ENCODE measurements around the gene EMB.
"Not testable (repeated sequence)": the region's sequence is repeated elsewhere in the genome, so short reads cannot be mapped to it uniquely, and the experiment has no call there.

The EMB gene, protein sequence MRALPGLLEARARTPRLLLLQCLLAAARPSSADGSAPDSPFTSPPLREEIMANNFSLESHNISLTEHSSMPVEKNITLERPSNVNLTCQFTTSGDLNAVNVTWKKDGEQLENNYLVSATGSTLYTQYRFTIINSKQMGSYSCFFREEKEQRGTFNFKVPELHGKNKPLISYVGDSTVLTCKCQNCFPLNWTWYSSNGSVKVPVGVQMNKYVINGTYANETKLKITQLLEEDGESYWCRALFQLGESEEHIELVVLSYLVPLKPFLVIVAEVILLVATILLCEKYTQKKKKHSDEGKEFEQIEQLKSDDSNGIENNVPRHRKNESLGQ

DNA sequence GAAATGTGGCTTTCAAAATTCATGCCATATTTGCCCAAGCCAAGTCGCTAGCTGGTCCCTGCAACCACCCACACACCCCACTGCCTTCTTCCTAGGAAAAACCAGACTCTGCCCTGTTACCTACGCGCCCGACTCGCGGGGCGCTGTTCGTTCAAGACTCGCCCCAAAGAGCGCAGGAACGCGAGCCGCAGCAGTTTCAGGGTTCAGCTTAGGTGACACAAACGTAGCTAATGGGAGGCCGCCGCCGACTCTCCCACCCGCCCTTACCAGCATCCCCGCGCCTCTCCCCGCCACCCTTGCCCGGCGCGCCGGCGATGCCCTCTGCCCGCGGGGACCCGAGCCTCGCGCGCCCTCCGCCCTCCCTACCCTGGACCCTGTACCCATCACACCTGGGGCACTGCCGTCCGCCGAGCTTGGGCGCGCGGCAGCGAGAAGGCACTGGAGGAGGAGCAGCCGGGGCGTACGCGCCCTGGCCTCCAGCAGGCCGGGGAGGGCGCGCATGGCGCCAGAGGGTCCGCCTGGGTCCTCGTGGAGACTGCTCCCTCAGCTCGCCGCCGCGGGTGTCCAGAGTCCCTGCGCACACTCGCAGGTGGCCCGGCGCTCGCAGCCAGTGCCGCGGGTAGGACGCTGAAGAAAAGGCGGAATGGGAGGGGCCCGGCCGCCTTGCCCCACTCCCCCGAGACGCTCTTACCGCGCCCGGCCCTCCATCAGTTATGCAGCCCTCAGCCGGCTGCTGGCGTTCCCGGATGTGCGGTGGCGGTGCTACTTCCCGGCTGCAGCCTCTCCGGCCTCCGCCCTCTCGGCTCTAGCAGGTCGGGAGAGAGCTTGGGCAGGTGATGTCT, at the start of gene EMB:
TSS of gene EMB (minus strand) at position 638 of the 842 bp plus-strand sequence. CDS start at position 501, 137 bp downstream.
- peak; percentile 48 for DNase-seq (ENCODE audit: low spot score)

DNA sequence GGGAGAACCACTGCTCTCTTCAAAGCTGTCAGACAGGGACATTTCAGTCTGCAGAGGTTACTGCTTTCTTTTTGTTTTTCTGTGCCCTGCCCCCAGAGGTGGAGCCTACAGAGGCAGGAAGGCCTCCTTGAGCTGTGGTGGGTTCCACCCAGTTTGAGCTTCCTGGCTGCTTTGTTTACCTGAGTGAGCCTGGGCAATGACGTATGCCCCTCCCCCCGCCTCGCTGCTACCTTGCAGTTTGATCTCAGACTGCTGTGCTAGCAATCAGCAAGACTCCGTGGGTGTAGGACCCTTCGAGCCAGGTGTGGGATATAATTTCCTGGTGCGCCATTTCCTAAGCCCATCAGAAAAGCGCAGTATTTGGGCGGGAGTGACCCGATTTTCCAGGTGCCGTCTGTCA, 48.4 kb upstream of the EMB start:
- DNase-seq (ENCODE audit: low spot score): not testable (repeated sequence)

DNA sequence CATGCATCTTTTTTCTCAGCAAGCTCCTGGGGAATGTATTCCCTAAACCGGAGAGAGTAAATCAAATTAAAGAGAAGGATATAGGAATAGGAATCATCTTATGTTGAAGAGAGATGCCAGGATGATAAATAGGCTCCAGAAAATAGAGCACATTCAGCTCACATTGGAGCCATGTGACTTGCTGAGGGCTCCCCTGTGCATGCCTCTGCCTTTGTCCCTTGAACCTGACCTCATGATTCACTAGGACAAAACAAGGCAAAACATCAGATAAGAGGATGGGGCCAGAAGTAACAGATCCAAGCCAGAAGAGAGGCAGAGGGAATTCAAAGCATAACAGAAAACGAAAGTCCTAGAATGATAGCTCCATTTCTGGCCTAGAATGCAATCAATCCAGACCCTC, 37.7 kb upstream of the EMB start:
- not testable (repeated sequence) for DNase-seq (ENCODE audit: low spot score)

DNA sequence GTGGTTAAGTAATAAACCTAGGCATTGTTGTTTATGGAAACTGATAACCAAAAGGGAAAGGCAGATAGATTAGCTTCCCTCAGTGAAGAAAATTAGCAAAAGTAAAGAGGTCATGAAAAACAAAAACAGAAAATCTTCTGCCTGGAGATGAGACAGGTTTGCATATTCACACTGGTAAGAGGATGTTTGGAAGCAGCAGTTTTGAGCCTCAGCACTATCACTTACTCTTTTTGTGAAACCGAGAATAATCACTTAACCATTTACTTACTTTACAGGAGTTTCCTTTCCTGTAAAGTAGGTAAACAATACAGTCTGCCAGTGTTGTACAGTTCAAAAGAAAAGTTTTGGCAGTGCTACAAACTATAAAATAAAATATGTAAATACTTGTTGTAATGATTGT, 35.5 kb upstream of the EMB start:
- DNase-seq (ENCODE audit: low spot score): no peak

DNA sequence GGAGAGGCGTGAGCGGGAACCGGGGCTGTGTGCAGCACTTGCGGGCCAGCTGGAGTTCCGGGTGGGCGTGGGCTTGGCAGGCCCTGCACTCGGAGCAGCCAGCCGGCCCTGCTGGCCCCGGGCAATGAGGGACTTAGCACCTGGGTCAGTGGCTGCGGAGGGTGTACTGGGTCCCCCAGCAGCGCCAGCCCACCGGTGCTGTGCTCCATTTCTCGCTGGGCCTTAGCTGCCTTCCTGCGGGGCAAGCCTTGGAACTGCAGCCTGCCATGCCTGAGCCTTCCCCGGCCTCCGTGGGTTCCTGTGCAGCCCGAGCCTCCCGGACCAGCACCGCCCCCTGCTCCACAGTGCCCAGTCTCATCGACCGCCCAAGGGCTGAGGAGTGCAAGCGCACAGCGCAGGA, 23.9 kb upstream of the EMB start:
- not testable (repeated sequence) for DNase-seq (ENCODE audit: low spot score)

DNA sequence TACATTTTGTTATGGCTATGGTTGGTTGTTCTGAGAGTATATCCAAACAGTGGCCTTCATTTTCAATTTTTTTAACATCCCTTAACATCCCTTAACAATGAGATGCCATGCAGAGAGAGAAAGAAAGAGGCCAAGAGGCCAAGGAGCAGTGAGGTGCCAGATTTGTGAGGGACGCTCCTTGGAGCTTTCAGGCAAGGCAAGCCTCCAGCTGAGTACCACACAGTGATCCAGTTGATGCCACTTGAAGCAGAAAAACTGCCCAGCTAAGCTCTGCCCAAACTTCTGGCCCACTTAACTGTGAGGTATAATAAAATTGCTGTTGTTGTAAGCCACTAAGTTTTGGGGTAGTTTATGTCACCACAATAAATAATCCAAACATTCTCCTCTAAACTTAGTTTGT, 22.6 kb upstream of the EMB start:
- no peak for DNase-seq (ENCODE audit: low spot score)

DNA sequence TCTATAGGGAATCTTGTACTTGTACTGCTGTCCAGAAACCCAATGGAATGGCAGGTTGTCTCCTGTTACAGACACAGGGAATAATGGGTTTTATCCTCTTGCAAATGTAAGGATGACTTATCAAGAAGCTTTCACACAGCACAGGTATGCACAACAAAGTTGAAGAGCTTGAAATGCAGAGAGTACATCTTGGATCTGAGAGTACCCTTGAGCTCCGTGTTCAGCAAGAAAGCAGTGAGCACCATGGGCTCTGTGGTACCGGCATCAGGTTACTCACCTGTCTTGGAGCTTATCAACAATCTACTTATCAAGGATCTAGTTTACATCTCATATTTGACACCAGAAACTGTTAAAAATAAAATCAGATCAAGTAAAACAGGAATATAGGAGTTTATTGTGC, 22.0 kb upstream of the EMB start:
- no peak for DNase-seq (ENCODE audit: low spot score)

DNA sequence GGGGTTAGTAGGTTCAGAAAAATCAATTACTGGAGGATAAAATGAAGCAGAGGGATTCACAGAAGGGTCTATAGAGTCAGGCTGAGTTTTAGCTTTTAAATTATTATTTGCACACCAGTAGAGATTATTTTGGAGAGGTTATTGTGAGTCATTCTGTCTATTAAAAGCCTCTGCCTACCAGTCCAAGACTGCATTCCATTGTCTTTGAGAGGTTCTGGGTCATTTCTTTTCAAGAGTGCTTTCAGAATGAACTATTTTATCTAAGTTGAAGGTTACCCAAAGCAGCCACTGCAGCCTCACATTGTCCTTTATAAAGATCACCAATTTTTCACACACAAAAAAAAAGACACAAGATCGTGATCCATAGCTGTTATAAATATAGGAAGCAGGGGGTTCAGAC, 21.5 kb upstream of the EMB start:
- DNase-seq (ENCODE audit: low spot score): not testable (repeated sequence)

DNA sequence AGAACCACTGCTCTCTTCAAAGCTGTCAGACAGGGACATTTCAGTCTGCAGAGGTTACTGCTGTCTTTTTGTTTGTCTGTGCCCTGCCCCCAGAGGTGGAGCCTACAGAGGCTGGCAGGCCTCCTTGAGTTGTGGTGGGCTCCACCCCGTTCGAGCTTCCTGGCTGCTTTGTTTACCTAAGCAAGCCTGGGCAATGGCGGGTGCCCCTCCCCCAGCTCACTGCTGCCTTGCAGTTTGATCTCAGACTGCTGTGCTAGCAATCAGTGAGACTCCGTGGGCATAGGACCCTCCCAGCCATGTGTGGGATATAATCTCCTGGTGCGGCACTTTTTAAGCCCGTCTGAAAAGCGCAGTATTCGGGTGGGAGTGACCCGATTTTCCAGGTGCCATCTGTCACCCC, 17.3 kb upstream of the EMB start:
- DNase-seq (ENCODE audit: low spot score): not testable (repeated sequence)

DNA sequence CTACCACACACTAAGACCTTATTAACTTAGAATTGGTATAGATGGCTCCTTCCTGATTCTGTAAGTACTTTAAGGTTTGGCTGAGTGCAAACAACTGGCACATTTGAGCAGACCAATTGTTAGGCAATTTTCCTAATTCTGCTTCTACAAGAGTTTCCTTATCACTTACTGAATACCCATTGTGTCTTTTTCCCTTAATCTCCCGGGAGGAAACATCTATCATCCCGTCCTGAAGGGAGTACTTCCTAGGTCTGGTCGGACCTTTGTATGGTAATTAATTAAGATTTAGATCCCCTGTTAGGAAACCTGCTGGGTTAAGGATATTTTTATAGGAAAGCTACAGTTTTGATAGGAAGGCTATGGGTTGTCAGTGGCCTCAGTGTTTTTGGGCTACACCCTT, 8.2 kb upstream of the EMB start:
- not testable (repeated sequence) for DNase-seq (ENCODE audit: low spot score)

DNA sequence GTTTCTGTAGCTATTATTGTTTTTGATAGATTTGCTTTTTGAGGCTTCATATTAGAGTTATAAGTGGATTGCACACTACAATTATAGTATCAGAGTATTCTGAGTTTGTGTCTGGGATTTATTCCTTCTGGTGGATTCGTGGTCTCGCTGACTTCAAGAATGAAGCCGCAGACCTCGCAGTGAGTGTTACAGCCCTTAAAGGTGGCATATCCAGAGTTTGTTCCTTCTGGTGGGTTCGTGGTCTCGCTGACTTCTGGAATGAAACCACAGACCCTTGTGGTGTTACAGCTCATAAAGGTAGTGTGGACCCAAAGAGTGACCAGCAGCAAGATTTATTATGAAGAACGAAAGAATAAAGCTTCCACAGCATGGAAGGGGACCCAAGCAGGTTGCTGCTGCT, 6.9 kb upstream of the EMB start:
- no peak for DNase-seq (ENCODE audit: low spot score)

DNA sequence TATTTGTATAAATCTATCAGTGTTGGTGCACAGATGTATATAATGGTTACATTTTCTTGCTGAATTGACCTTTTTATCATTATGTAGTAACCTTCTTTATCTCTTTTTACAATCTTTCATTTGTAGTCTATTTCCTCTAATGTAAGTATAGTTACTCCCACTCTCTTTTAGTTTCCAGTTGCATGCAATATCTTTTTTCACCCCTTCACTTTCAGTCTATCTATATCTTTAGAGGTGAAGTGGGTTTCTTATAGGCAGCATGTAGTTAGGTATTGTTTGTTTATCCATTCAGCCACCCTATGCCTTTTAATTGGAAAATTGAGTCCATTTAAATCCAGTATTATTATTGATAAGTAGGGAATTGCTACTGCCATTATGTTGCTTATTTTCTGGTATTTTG, 6.1 kb upstream of the EMB start:
- no peak for DNase-seq (ENCODE audit: low spot score)

DNA sequence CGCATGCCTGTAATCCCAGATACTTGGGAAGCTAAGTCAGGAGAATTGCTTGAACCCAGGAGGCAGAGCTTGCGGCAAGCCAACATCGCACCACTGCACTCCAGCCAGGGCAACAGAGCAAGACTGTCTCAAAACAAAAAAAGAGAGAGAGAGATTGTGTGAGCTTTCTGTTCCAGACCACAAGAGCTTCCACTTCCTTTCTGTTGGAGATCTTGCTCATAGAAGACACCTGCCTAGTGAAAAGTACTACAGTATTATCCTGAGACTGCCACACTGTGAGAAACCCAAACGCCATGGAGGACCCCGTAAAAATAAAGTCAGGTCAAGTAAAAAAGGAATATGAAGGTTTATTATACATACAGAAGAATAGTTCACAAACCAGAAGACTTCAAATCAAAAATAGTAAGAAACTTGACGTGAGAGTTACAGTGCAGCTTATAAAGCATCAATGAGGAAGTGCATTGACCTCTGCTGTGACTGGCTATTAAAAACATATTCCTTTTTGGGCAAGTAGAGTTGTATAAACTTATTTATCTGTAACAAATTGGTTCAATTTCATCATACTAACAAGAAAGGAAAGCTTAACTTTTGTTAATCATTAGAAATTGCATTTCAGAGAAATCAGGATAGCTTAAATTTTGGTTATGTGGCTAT, 4.3 kb upstream of the EMB start:
- no peak for DNase-seq (ENCODE audit: low spot score)

DNA sequence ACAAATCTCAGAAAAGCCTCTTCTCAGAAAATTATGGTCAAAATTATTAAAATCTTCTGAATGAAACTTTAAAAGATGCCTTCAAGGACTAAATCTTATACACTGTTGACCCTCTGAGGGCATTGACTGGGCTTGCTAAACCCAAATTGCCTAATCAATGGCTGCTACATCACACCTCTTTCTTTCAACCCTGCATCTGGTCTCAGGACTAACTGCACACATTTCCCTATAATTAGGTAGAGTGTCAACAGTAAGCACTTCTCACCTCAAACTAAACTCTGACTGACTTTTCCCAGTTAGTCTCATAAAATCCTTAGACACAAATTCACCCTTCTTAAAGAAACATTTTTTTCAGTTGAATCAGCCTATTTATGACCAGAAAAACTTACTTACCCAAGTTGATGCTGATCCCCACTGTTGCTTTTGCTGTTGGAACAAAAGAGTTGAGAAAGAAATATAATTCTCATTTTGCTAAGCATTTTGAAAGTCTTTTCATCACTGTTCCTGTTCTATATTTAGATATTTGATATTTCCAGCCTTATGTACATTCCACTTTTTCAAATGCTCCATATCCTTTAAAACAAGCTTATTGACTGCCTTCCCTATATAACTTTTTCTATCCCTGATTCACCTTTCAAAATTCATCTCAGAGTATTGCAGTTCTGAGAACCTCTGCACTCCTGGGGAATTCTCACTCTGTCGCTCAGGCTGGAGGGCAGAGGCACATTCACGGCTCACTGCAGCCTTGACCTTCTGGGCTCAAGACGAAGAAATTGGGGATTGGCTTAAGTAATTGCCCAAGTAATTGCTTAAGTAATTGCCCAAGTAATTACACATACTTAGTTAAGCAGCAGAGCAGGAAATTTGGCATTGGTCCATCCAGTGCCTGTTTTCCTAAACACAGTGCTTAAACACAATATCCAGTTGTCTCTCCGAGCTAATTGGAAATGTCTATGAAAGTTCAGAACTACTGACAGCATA, 1.8 kb upstream of the EMB start:
- DNase-seq (ENCODE audit: low spot score): not testable (repeated sequence)

DNA sequence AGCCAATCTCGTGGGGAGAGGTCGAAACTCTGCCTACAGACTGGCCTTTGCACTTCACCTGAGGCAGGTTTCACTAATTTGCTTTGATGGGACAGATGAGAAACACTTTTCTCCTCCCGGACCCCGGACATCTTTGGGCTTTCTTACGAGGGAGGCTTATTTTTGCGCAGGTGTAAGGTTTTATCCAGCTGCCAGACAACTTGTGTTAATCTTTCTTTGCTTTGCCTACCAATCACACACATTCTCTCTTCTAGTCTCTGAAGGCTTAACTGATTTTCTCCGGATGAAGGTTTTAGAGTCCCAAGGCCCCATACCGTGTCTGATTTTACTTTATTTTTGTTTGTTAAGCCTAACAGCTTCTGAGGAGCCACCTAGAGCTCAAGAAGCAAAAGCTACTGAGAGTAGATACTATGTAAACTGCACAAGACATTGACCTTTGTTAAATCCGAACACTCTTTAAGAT, 436 bp upstream of the EMB start:
- no peak for DNase-seq (ENCODE audit: low spot score)

DNA sequence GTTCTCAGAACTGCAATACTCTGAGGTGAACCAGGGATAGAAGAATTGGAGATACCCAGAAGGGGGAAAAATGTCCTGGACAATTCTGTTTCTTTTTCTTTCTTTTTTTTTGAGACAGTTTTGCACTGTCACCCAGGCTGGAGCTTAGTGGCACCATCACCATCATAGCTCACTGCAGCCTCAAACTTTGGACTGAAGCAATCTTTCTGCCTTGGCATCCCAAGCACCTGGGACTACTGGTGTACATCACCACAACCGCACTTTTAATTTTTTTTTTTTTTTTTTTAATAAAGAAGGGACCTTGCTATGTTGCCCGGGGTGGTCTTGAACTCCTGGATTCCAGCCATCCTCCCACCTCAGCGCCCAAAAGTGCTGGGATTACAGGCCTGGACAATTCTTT, 1.9 kb downstream of the EMB start:
- no peak for DNase-seq (ENCODE audit: low spot score)

DNA sequence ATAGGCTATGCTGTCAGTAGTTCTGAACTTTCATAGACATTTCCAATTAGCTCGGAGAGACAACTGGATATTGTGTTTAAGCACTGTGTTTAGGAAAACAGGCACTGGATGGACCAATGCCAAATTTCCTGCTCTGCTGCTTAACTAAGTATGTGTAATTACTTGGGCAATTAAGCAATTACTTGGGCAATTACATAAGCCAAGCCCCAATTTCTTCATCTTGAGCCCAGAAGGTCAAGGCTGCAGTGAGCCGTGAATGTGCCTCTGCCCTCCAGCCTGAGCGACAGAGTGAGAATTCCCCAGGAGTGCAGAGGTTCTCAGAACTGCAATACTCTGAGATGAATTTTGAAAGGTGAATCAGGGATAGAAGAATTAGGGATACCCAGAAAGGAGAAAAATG, 3.0 kb downstream of the EMB start:
- DNase-seq (ENCODE audit: low spot score): not testable (repeated sequence)

DNA sequence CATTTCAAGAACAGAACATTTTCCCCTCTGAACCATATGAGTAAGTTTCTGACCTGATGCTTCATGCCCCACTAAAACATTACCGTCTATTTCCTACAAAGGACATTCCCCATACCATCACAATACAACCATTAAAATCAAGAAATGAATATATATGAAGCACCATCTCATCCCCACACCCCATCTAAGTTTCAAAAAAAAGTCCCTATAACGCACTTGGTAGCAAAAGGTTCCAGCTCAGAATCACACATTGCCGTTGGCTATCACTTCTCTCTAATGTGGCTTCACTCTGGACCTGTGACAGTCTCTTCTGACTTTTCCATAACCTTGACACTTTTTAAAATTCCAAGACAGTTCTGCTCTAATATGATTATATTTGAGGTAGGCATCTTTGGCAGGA, 5.9 kb downstream of the EMB start:
- no peak for DNase-seq (ENCODE audit: low spot score)

DNA sequence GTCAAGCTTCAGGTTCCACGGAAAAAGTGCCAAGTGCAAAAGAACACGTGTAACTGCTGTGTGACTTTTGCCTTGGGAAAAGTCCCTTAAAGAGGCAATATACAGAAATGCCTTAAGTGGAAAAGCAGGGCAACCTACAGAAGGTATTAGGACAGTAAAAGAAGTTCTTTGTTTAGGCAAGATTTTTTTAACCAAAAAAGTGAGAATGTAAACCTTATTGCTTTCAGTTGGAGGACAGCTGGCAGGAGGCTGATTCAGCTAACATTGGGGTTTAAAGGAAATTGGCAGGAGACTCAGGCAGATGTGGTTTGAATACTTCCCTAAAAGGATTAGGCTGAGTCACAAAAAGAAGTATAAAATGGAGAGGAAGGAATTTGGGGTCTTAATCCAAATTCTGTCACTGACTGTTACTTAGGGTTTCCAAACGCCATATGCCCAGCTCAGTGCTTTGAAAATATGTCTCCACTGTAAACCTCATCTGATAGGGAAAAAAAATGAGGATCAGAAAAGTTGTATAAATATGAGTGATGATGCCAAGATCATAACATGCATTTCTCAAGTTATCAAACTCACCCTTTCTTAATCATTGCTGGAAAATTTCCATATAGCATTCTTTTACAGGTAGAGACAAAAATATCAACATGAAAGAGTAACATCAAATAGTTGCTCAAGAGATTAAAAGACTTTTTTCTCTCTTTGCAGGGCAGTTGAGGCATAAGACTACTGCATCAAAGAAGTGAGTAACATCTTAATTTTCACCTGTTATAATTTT, 9.8 kb downstream of the EMB start:
- not testable (repeated sequence) for DNase-seq (ENCODE audit: low spot score)

DNA sequence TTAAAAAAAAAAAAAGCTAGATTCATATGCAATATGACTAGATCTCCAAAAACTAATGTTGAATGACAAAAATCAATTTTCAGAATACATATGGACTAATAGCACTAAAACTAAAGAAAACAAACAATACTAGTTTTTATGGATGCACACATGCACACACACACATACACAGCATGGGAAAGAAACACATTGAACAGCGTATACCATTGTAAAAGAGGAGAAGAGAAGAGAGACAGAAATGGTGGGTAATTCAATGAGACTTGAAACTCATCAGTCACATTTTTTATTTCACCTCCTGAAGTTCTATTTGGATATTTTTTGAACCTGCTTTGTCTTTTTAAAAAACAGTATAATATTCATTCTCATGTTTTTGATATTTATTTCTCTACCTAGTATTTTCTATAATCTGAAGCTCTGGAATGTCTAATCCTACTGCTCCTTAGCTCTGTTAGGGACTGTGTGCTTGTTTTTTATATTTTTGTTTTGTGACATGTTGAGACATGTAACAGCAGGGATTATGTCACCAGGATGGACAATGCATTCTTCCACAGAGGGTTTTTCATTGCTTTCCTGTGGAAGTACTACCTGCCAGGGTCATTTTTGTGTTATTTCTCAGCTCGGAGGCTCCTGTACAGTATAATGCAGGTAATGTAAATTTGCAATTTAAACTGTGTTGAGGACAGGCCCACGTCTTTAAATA, 17.8 kb downstream of the EMB start:
- not testable (repeated sequence) for DNase-seq (ENCODE audit: low spot score)
